PFSK-1 (cell line): ENCODE measurements around the gene ATP1A1.

Experiments used
- FOXP2 ChIP-seq: optimal IDR thresholded peaks from 2 replicates; pipeline ENCODE3; 2011; ENCODE audit warnings: borderline replicate concordance, control low read depth, inconsistent platforms; ENCODE audit not compliant: insufficient read depth; ENCODE audit errors: extremely low read length, extremely low read depth
- POLR2AphosphoS5 ChIP-seq: IDR thresholded peaks from 2 replicates; pipeline ENCODE4 v1.6.1; 2012; ENCODE audit warnings: low read depth, mild to moderate bottlenecking, control low read depth, low read length, moderate library complexity
- REST ChIP-seq, 2 experiments: IDR thresholded peaks; 2 replicates each; pipeline versions ENCODE4 v1.6.1 to v1.8.0; 2011 to 2012; ENCODE audit warnings: low read depth in 2 of 2, low read length in 2 of 2, control low read depth in 1 of 2, inconsistent platforms in 1 of 2, mild to moderate bottlenecking in 1 of 2, moderate library complexity in 1 of 2; ENCODE audit not compliant: insufficient read depth in 1 of 2
- SIN3A ChIP-seq: IDR thresholded peaks from 2 replicates; pipeline ENCODE4 v1.6.1; 2012; ENCODE audit warnings: mild to moderate bottlenecking, low read length, moderate library complexity, borderline replicate concordance; ENCODE audit not compliant: insufficient read depth
- TAF1 ChIP-seq: IDR thresholded peaks from 2 replicates; pipeline ENCODE4 v1.6.1; 2012; ENCODE audit warnings: low read length, control low read depth, borderline replicate concordance; ENCODE audit not compliant: insufficient read depth

The ATP1A1 gene

GRCh38 chr1:116394270-116394669 is 21.2 kb downstream of the ATP1A1 start:
- TF ChIP-seq POLR2AphosphoS5 (no peak), FOXP2 (no peak), TAF1 (no peak), REST (IDR thresholded peaks at IDR 0.05; ENCODE audit: insufficient read depth in 1 of 2, low read depth in 2 of 2, low read length in 2 of 2) (no peak), SIN3A (no peak)

GRCh38 chr1:116396769-116397168 is 23.7 kb downstream of the ATP1A1 start:
- TF ChIP-seq REST (IDR thresholded peaks at IDR 0.05; ENCODE audit: insufficient read depth in 1 of 2, low read depth in 2 of 2, low read length in 2 of 2) (no peak), POLR2AphosphoS5 (no peak), FOXP2 (no peak), SIN3A (no peak), TAF1 (no peak)

GRCh38 chr1:116397728-116398127 is 24.7 kb downstream of the ATP1A1 start:
- TF ChIP-seq REST (IDR thresholded peaks at IDR 0.05; ENCODE audit: insufficient read depth in 1 of 2, low read depth in 2 of 2, low read length in 2 of 2): no peak
- TF ChIP-seq TAF1: no peak
- TF ChIP-seq POLR2AphosphoS5: no peak
- no peak for TF ChIP-seq FOXP2
- TF ChIP-seq SIN3A: no peak

- TF ChIP-seq SIN3A: no peak
- no peak for TF ChIP-seq POLR2AphosphoS5
- no peak for TF ChIP-seq FOXP2
- no peak for TF ChIP-seq REST (IDR thresholded peaks at IDR 0.05; ENCODE audit: insufficient read depth in 1 of 2, low read depth in 2 of 2, low read length in 2 of 2)
- TF ChIP-seq TAF1: no peak
Measured at GRCh38 chr1:116400780-116401179, 27.7 kb downstream of the ATP1A1 start.

GRCh38 chr1:116401646-116402176 is 28.7 kb downstream of the ATP1A1 start:
- TF ChIP-seq SIN3A (no peak), REST (IDR thresholded peaks at IDR 0.05; ENCODE audit: insufficient read depth in 1 of 2, low read depth in 2 of 2, low read length in 2 of 2) (no peak), TAF1 (no peak), FOXP2 (no peak), POLR2AphosphoS5 (no peak)
